Neural cell (in vitro differentiated cells): ENCODE measurements around the gene ANKFY1. TPM values are rescaled to one million over a fixed set of nuclear protein-coding genes. Genes with fewer than 3 reads are reported as not detected.

ENCODE experiments used
- H2AFZ ChIP-seq: fragments of 200-600, 300-800 bp; sonication (generic), shearing (Covaris generic); 2 replicates; pipeline ENCODE4 v1.6.0; 2014; ENCODE audit warnings: low read depth, mild to moderate bottlenecking, antibody characterized with exemption, low read length, moderate library complexity
- H3F3A ChIP-seq: fragments of 200-600 bp; shearing (Covaris generic); 2 replicates; pipeline ENCODE4 v1.6.1; 2016; ENCODE audit warnings: mild to moderate bottlenecking, moderate library complexity, mixed read lengths, antibody characterized with exemption, low read length; ENCODE audit not compliant: insufficient read depth, poor library complexity, severe bottlenecking
- H3K27ac ChIP-seq: fragments of 200-600, 300-800 bp; sonication (generic), shearing (Covaris generic); 2 replicates; pipeline ENCODE4 v1.5.1; 2014; ENCODE audit warnings: mild to moderate bottlenecking, low read length, moderate library complexity
- H3K27me3 ChIP-seq: fragments of 300-800, 200-600 bp; sonication (generic), shearing (Covaris generic); 2 replicates; pipeline ENCODE4 v1.6.0; 2014; ENCODE audit warnings: mild to moderate bottlenecking, low read depth, low read length, moderate library complexity; ENCODE audit not compliant: insufficient read depth
- H3K36me3 ChIP-seq: fragments of 300-800, 200-600 bp; sonication (generic), shearing (Covaris generic); 2 replicates; pipeline ENCODE4 v1.5.1; 2014; ENCODE audit warnings: mild to moderate bottlenecking, antibody characterized with exemption, low read length, moderate library complexity; ENCODE audit not compliant: insufficient read depth
- H3K4me2 ChIP-seq: fragments of 300-800, 200-600 bp; sonication (generic), shearing (Covaris generic); 2 replicates; pipeline ENCODE4 v1.6.0; 2014; ENCODE audit warnings: mild to moderate bottlenecking, low read length
- H3K4me3 ChIP-seq: fragments of 300-800, 200-600 bp; sonication (generic), shearing (Covaris generic); 2 replicates; pipeline ENCODE4 v1.5.1; 2014; ENCODE audit warnings: mild to moderate bottlenecking, low read length, moderate library complexity
- H3K79me2 ChIP-seq: fragments of 200-600 bp; shearing (Covaris generic); replicated peaks from 2 replicates; pipeline ENCODE4 v1.6.0; 2014; ENCODE audit warnings: mild to moderate bottlenecking, low read length, moderate library complexity; ENCODE audit not compliant: insufficient read depth
- H3K9ac ChIP-seq: fragments of 300-800, 200-600 bp; sonication (generic), shearing (Covaris generic); 2 replicates; pipeline ENCODE4 v1.6.1; 2016; ENCODE audit warnings: mild to moderate bottlenecking, low read length, mixed read lengths
- H3K9me2 ChIP-seq: fragments of 200-600 bp; shearing (Covaris generic); 2 replicates; pipeline ENCODE4 v1.6.1; 2016; ENCODE audit warnings: mild to moderate bottlenecking, low read length, mixed read lengths; ENCODE audit not compliant: insufficient read depth
- H3K9me3 ChIP-seq: fragments of 200-600, 300-800 bp; sonication (generic), shearing (Covaris generic); 2 replicates; pipeline ENCODE4 v1.6.1; 2016; ENCODE audit warnings: mild to moderate bottlenecking, mixed run types, low read length, moderate library complexity, mixed read lengths
- H4K20me1 ChIP-seq: fragments of 200-600 bp; shearing (Covaris generic); 2 replicates; pipeline ENCODE4 v1.6.1; 2016; ENCODE audit warnings: mild to moderate bottlenecking, mixed run types; ENCODE audit not compliant: insufficient read depth
- EP300 ChIP-seq: fragments of 450-650 bp; conservative IDR thresholded peaks from 2 replicates; pipeline ENCODE4 v1.6.1; 2014; ENCODE audit warnings: antibody characterized with exemption, mild to moderate bottlenecking, moderate library complexity; ENCODE audit not compliant: poor library complexity, severe bottlenecking
- EZH2 ChIP-seq: fragments of 200-600, 300-800 bp; shearing (Covaris generic), sonication (generic); IDR thresholded peaks from 2 replicates; pipeline ENCODE4 v1.6.1; 2014; ENCODE audit warnings: antibody characterized with exemption, low read length, borderline replicate concordance, mild to moderate bottlenecking; ENCODE audit not compliant: insufficient read depth, poor library complexity, severe bottlenecking
- MXI1 ChIP-seq: fragments of 450-650 bp; conservative IDR thresholded peaks from 2 replicates; pipeline ENCODE4 v1.6.1; 2014; ENCODE audit warnings: antibody characterized with exemption, mild to moderate bottlenecking; ENCODE audit not compliant: poor library complexity, severe bottlenecking
- POLR2AphosphoS5 ChIP-seq: IDR thresholded peaks from 2 replicates; pipeline ENCODE4 v1.6.1; 2012
- RAD21 ChIP-seq: fragments of 450-650 bp; conservative IDR thresholded peaks from 2 replicates; pipeline ENCODE4 v1.6.1; 2014; ENCODE audit warnings: antibody characterized with exemption, mild to moderate bottlenecking, moderate library complexity
- SMC3 ChIP-seq: fragments of 450-650 bp; conservative IDR thresholded peaks from 2 replicates; pipeline ENCODE4 v1.6.1; 2014; ENCODE audit warnings: antibody characterized with exemption, mild to moderate bottlenecking, moderate library complexity; ENCODE audit not compliant: poor library complexity
- TAF1 ChIP-seq: IDR thresholded peaks from 2 replicates; pipeline ENCODE4 v1.6.1; 2012; ENCODE audit warnings: low read depth
- polyA plus RNA-seq: library from polyadenylated mRNA; depleted of rRNA; stranded (reverse); fragments of >200 nt; gene quantifications from 2 replicates; pipeline ENCODE4 v1.2.3, GENCODE V29; 2014
- TF ChIP-seq, protein P1 (sequence below): fragments of 450-650 bp; IDR thresholded peaks from 2 replicates; pipeline ENCODE4 v1.5.1; 2014; ENCODE audit warnings: antibody characterized with exemption, mild to moderate bottlenecking, moderate library complexity; ENCODE audit not compliant: poor library complexity, severe bottlenecking
- TF ChIP-seq, protein P2 (sequence below): IDR thresholded peaks from 2 replicates; pipeline ENCODE4 v1.6.1; 2012; ENCODE audit warnings: borderline replicate concordance

ANKFY1 gene
- polyA plus RNA-seq, 1 donor from 2014 or later: 25.6 TPM

DNA sequence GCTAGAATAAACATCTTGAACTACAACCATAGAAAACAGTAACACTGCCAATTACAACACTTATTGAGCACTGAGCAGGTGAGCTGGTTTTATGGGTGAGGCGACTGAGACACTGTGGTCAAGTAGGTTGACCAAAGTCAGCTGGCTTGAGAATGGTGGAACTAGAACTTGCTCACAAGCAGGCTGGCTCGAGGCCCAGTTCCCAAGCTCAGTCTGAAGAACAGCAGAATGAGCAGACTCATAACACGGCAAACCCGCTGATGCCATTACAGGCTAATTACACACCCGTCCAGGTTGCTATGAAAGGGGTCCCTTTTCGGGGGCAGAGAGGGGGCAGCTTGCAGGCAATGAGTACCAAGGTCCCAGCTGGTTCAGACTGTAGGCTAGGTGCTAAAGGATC is 127.4 kb downstream of the ANKFY1 start:
- no peaks in the 10 kb centered on the region for H3K9me2 ChIP-seq
- H3K9me3 ChIP-seq: no peaks in the 10 kb centered on the region
- H3K4me2 ChIP-seq: no peak overlapping the region
- no peaks in the 10 kb centered on the region for H3F3A ChIP-seq
- TF ChIP-seq, protein P1, sequence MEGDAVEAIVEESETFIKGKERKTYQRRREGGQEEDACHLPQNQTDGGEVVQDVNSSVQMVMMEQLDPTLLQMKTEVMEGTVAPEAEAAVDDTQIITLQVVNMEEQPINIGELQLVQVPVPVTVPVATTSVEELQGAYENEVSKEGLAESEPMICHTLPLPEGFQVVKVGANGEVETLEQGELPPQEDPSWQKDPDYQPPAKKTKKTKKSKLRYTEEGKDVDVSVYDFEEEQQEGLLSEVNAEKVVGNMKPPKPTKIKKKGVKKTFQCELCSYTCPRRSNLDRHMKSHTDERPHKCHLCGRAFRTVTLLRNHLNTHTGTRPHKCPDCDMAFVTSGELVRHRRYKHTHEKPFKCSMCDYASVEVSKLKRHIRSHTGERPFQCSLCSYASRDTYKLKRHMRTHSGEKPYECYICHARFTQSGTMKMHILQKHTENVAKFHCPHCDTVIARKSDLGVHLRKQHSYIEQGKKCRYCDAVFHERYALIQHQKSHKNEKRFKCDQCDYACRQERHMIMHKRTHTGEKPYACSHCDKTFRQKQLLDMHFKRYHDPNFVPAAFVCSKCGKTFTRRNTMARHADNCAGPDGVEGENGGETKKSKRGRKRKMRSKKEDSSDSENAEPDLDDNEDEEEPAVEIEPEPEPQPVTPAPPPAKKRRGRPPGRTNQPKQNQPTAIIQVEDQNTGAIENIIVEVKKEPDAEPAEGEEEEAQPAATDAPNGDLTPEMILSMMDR: no peak
- TF ChIP-seq EZH2: no peak
- no peak for TF ChIP-seq RAD21
- TF ChIP-seq MXI1: no peak
- TF ChIP-seq EP300: no peak
- no peak for TF ChIP-seq TAF1
- TF ChIP-seq, protein P2, sequence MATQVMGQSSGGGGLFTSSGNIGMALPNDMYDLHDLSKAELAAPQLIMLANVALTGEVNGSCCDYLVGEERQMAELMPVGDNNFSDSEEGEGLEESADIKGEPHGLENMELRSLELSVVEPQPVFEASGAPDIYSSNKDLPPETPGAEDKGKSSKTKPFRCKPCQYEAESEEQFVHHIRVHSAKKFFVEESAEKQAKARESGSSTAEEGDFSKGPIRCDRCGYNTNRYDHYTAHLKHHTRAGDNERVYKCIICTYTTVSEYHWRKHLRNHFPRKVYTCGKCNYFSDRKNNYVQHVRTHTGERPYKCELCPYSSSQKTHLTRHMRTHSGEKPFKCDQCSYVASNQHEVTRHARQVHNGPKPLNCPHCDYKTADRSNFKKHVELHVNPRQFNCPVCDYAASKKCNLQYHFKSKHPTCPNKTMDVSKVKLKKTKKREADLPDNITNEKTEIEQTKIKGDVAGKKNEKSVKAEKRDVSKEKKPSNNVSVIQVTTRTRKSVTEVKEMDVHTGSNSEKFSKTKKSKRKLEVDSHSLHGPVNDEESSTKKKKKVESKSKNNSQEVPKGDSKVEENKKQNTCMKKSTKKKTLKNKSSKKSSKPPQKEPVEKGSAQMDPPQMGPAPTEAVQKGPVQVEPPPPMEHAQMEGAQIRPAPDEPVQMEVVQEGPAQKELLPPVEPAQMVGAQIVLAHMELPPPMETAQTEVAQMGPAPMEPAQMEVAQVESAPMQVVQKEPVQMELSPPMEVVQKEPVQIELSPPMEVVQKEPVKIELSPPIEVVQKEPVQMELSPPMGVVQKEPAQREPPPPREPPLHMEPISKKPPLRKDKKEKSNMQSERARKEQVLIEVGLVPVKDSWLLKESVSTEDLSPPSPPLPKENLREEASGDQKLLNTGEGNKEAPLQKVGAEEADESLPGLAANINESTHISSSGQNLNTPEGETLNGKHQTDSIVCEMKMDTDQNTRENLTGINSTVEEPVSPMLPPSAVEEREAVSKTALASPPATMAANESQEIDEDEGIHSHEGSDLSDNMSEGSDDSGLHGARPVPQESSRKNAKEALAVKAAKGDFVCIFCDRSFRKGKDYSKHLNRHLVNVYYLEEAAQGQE: no peak
- TF ChIP-seq POLR2AphosphoS5: no peak
- TF ChIP-seq SMC3: no peak
- H2AFZ ChIP-seq: no peak overlapping the region
- no peak overlapping the region for H3K9ac ChIP-seq
- H3K27me3 ChIP-seq: no peaks in the 10 kb centered on the region
- no peak overlapping the region for H3K27ac ChIP-seq
- H3K36me3 ChIP-seq: no peaks in the 10 kb centered on the region
- peaks cover 71% of the 10 kb centered on the region for H3K79me2 ChIP-seq
- no peak overlapping the region for H3K4me3 ChIP-seq
- peaks cover 6% of the 10 kb centered on the region for H4K20me1 ChIP-seq

DNA sequence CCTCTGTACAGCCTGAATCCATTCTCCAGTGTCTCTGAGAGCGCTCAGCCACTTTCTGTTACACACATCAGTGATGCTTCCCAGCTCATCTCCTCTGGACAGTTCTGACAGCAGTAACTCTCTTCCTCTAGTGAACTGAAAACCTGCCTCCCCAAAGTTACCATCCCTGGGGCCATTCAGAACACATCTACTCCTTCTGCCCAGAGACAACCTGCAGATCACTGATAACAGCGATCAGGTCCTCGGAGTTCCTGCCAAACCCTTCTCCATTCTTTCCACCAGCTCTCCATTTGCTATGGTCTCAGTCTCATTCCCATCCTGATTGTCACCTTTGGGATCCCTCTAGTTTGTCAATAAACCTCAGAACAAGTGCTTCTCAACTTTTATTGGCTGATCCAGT is 128.3 kb downstream of the ANKFY1 start:
- Histone ChIP-seq H3K27me3 (no peaks in the 10 kb centered on the region), H3K27ac (no peak overlapping the region), H3K4me2 (no peak overlapping the region), H3K4me3 (no peak overlapping the region), H2AFZ (no peak overlapping the region), H4K20me1 (peaks cover 6% of the 10 kb centered on the region), H3K9me3 (no peaks in the 10 kb centered on the region), H3K9me2 (no peaks in the 10 kb centered on the region), H3K9ac (no peak overlapping the region), H3K79me2 (peaks cover 62% of the 10 kb centered on the region), H3F3A (no peaks in the 10 kb centered on the region), H3K36me3 (no peaks in the 10 kb centered on the region)
- TF ChIP-seq SMC3 (no peak), POLR2AphosphoS5 (no peak), EP300 (no peak), EZH2 (no peak), TAF1 (no peak), RAD21 (no peak), MXI1 (no peak)
- TF ChIP-seq, protein P1: no peak
- TF ChIP-seq, protein P2: no peak
